Stimulated activated CD4-positive, alpha-beta T cell treated with anti-CD3 and anti-CD28 coated beads, Interleukin-1b, Interleukin-23, amount 100 ng/mL, for 24 hours (primary cell): ENCODE data around the gene OR51F1.
"Not testable (repeated sequence)": the region's sequence is repeated elsewhere in the genome, so short reads cannot be mapped to it uniquely, and the experiment has no call there.

Source experiments
- DNase-seq, 4 experiments: peaks; one replicate each; pipeline ENCODE4 v3.0.0-alpha.2; 2020; ENCODE audit warnings: low read depth in 4 of 4, low spot score in 1 of 4

The OR51F1 gene

GRCh38 chr11:4769838-4770237, at the start of gene OR51F1:
TSS of gene OR51F1 (minus strand) at chr11:4769938. CDS start at chr11:4769938, 0 bp downstream.
- DNase-seq, result no peak

- DNase-seq, result no peak
Observed at GRCh38 chr11:4809246-4809645, 39.5 kb upstream of the OR51F1 start.

GRCh38 chr11:4808476-4808875, 38.7 kb upstream of the OR51F1 start:
- DNase-seq, result no peak

GRCh38 chr11:4804280-4804679, 34.5 kb upstream of the OR51F1 start, which contains the start of gene OR52R1:
TSS of gene OR52R1 (minus strand) at chr11:4804380. CDS start at chr11:4804380, 0 bp downstream.
- DNase-seq, result no peak

- not testable (repeated sequence) for DNase-seq
Observed at GRCh38 chr11:4801316-4801715, 31.6 kb upstream of the OR51F1 start.

GRCh38 chr11:4798427-4799183, 28.9 kb upstream of the OR51F1 start:
- no peak for DNase-seq

- no peak for DNase-seq
Observed at GRCh38 chr11:4797206-4797605, 27.5 kb upstream of the OR51F1 start.

- no peak for DNase-seq
Observed at GRCh38 chr11:4782454-4782853, 12.7 kb upstream of the OR51F1 start.

GRCh38 chr11:4768094-4768493, 1.6 kb downstream of the OR51F1 start:
- no peak for DNase-seq

- DNase-seq, result no peak
Observed at GRCh38 chr11:4766420-4767043, 3.2 kb downstream of the OR51F1 start.

- DNase-seq, result no peak
Observed at GRCh38 chr11:4763096-4763495, 6.6 kb downstream of the OR51F1 start.

GRCh38 chr11:4751201-4751600, 18.5 kb downstream of the OR51F1 start:
- no peak for DNase-seq

- no peak for DNase-seq
Observed at GRCh38 chr11:4748438-4748837, 21.3 kb downstream of the OR51F1 start.

GRCh38 chr11:4740735-4741134, 29.0 kb downstream of the OR51F1 start:
- no peak for DNase-seq

GRCh38 chr11:4727171-4727570, 42.6 kb downstream of the OR51F1 start:
- DNase-seq, result no peak

- not testable (repeated sequence) for DNase-seq
Observed at GRCh38 chr11:4722616-4723534, 46.9 kb downstream of the OR51F1 start.
